Measurements from ENCODE around the gene PARP14. TPM values are rescaled to one million over a fixed set of nuclear protein-coding genes. Genes with fewer than 3 reads are reported as not detected.
"Not testable (repeated sequence)": the region's sequence is repeated elsewhere in the genome, so short reads cannot be mapped to it uniquely, and the experiment has no call there.

Gene PARP14
- total RNA-seq, 1 donor from 2014 or later: 11.7 TPM

DNA sequence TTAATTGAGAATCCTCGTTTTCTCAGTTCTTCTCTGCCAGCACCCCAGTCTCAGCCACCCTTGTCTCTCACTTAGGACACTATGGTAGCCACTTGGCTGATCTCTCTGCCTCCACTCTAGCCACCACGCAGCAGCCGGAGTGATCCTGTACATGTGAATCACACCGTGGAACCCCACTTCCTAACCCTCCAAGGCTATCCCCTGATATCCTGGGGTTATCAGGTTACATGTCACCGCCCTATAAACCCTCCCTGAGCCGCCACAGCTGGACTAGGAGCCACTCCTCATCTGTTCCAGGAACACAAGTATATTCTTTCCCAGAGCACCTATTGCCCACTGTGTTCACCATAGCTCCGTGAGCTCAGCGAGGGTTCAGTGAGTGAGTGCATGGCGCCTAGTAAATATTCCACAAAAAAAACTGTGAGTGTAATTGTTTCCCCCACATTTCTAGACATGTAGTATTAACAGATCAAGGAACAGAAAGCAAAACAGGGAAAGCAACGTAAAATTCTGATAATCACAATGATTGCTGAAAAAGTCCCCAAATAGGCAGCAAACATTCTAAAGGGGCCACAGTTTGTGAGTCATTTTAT lies 661 bp upstream of the PARP14 start:
- H3K4me1 ChIP-seq: peaks cover 55% of the 10 kb centered on the region
- peak overlapping the region; percentile 92 for H3K27ac ChIP-seq (replicated peaks)
- H3K4me3 ChIP-seq: peak overlapping the region; percentile 80
- intact Hi-C loops (cut with micrococcal nuclease): loop anchor here (5.0 kb wide), 2 partner anchors 118 to 288 kb away; partner anchors contain the start of genes DTX3L and PARP9
- TF ChIP-seq, protein P1, sequence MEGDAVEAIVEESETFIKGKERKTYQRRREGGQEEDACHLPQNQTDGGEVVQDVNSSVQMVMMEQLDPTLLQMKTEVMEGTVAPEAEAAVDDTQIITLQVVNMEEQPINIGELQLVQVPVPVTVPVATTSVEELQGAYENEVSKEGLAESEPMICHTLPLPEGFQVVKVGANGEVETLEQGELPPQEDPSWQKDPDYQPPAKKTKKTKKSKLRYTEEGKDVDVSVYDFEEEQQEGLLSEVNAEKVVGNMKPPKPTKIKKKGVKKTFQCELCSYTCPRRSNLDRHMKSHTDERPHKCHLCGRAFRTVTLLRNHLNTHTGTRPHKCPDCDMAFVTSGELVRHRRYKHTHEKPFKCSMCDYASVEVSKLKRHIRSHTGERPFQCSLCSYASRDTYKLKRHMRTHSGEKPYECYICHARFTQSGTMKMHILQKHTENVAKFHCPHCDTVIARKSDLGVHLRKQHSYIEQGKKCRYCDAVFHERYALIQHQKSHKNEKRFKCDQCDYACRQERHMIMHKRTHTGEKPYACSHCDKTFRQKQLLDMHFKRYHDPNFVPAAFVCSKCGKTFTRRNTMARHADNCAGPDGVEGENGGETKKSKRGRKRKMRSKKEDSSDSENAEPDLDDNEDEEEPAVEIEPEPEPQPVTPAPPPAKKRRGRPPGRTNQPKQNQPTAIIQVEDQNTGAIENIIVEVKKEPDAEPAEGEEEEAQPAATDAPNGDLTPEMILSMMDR (IDR thresholded peaks at IDR 0.05; ENCODE audit: borderline replicate concordance): no peak
- H3K36me3 ChIP-seq: peaks cover 1% of the 10 kb centered on the region
- no peaks in the 10 kb centered on the region for H3K27me3 ChIP-seq (ENCODE audit: low read depth)
- DNase-seq: no peak
- peaks cover 4% of the 10 kb centered on the region for H3K9me3 ChIP-seq (replicated peaks)

DNA sequence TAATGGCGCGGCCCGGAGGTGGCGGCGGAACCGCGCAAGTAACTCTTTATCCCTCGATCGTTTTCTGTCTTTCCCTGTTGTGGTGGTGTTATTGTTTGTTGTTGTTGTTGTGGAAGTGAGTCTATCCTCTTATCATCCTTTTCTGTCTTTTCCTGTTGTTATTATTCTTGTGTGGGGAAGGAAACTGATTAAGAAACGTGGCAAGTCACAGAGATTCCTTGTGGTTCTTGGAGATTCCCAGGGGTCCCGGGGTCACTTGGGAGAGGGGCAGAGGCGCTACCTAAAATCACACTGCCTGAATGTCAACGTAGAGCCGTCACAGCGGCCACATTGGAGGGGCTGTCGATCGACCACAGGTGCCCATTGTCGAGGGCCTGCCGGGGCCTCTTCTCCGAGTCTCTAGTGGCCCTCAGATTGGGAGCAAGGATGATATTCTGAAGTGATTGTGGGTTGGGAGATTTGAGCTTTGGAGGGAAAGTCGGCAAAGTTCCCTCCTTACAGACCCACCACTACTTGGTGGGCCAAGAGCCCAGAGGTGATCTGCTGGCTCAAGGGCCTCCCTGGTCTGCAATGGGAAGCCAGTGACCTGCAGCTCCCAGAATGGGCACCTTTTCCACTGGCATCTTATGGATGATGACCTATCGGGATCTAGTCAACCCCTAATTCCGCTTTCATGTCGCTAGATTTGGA lies 790 bp downstream of the PARP14 start:
- peak overlapping the region; percentile 80 for H3K4me3 ChIP-seq
- H3K36me3 ChIP-seq: peaks cover 4% of the 10 kb centered on the region
- DNase-seq: no peak
- TF ChIP-seq, protein P1 (IDR thresholded peaks at IDR 0.05; ENCODE audit: borderline replicate concordance): no peak
- peaks cover 55% of the 10 kb centered on the region for H3K4me1 ChIP-seq
- H3K27me3 ChIP-seq (ENCODE audit: low read depth): no peaks in the 10 kb centered on the region
- peak overlapping the region; percentile 92 for H3K27ac ChIP-seq (replicated peaks)
- H3K9me3 ChIP-seq (replicated peaks): no peaks in the 10 kb centered on the region
- intact Hi-C loops (cut with micrococcal nuclease): no loop called here

DNA sequence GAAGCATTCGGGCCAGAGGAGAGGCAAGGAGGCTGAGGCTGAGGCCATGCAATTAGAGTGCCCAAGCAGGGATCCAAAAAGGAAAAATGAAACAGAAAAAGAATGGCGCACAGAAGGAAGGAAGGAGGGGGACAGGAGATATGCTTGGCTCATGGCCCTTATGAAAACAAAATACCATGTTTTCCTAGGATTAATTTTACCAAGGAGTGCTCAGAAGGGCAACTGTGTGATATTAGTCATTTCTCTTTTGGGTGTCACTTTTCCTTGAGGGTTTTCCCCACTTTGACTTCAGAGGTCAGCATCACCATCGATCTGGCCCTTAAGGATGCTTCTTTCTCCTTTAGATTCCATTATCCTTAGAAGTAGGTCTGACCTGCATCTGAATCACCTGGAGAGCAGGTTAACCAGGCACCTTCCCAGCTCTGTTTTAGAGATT lies 1.4 kb downstream of the PARP14 start:
- H3K27ac ChIP-seq (replicated peaks): peak overlapping the region; percentile 92
- no peak for DNase-seq
- TF ChIP-seq, protein P1 (IDR thresholded peaks at IDR 0.05; ENCODE audit: borderline replicate concordance): no peak
- no peaks in the 10 kb centered on the region for H3K27me3 ChIP-seq (ENCODE audit: low read depth)
- H3K9me3 ChIP-seq (replicated peaks): no peaks in the 10 kb centered on the region
- H3K36me3 ChIP-seq: peaks cover 4% of the 10 kb centered on the region
- peak overlapping the region; percentile 80 for H3K4me3 ChIP-seq
- peaks cover 58% of the 10 kb centered on the region for H3K4me1 ChIP-seq
- intact Hi-C loops (cut with micrococcal nuclease): no loop called here

DNA sequence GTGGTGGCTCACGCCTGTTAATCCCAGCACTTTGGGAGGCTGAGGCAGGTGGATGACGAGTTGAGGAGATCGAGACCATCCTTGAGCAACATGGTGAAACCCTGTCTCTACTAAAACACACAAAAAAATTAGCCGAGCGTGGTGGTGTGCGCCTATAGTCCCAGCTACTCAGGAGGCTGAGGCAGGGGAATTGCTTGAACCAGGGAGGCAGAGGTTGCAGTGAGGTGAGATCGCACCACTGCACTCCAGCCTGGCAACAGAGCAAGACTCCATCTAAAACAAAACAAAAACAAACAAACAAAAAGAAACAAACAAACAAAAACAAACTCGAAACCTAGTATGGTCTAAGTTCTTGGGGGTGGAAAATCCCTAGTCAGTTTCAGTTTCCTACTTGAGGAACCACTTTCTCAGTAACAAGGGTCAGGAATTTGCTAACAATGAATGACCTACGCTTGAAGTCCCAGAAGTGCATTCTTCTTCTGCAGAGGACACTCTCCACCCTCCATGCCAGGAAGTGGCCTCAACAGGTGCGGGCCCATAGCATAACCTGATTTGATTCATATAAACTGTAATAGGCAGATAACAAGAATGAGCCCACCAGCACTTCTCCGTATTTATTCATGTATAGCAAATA lies 2.3 kb downstream of the PARP14 start:
- intact Hi-C loops (cut with micrococcal nuclease); H3K36me3 ChIP-seq; DNase-seq; H3K27me3 ChIP-seq (ENCODE audit: low read depth); H3K9me3 ChIP-seq (replicated peaks): not testable (repeated sequence)
- H3K4me3 ChIP-seq: peak overlapping the region; percentile 80
- H3K27ac ChIP-seq (replicated peaks): peak overlapping the region; percentile 92
- peaks cover 64% of the 10 kb centered on the region for H3K4me1 ChIP-seq

DNA sequence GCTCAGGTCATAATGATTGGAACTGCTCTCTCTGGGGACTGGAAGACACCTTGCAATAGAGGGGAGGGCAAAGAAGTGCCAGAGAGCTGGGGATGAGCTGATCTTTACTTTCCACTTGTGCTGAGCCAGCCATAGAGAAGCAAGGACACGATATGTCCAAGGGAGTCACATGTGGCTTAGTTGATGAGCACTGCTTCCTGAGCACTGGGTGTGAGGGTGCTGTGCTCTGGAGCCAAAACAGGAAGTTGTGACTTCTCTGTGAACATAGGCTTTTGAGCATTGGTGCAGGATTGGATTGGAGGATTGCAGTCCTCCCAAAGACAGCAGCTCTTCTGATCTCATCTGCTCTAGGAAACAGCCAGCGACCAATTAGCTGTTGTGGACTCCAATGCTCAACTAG lies 6.7 kb downstream of the PARP14 start:
- intact Hi-C loops (cut with micrococcal nuclease): no loop called here
- no peak for DNase-seq

More for the DNA sequence above, 6.7 kb downstream of the PARP14 start:
- TF ChIP-seq, protein P1 (IDR thresholded peaks at IDR 0.05; ENCODE audit: borderline replicate concordance): no peak
- no peaks in the 10 kb centered on the region for H3K27me3 ChIP-seq (ENCODE audit: low read depth)
- peaks cover 26% of the 10 kb centered on the region for H3K36me3 ChIP-seq
- no peak overlapping the region for H3K27ac ChIP-seq (replicated peaks)
- H3K4me1 ChIP-seq: peaks cover 27% of the 10 kb centered on the region
- H3K4me3 ChIP-seq: no peak overlapping the region
- no peaks in the 10 kb centered on the region for H3K9me3 ChIP-seq (replicated peaks)
